Renal cortical epithelial cell (primary cell): ENCODE data around the gene SUMO2. TPM values are rescaled to one million over a fixed set of nuclear protein-coding genes. Genes with fewer than 3 reads are reported as not detected.
"Not testable (repeated sequence)": the region's sequence is repeated elsewhere in the genome, so short reads cannot be mapped to it uniquely, and the experiment has no call there.

Experiments used
- DNase-seq: peaks from one replicate; pipeline ENCODE4 v3.0.0-alpha.2; 2011; ENCODE audit warnings: low read depth
- total RNA-seq: library from RNA; depleted of rRNA; stranded (reverse); fragments of >200 nt; gene quantifications from 2 replicates; pipeline ENCODE4 v1.2.3, GENCODE V29; 2014

SUMO2 gene
- 96.6 and 151 TPM in 2 replicates for total RNA-seq

DNA sequence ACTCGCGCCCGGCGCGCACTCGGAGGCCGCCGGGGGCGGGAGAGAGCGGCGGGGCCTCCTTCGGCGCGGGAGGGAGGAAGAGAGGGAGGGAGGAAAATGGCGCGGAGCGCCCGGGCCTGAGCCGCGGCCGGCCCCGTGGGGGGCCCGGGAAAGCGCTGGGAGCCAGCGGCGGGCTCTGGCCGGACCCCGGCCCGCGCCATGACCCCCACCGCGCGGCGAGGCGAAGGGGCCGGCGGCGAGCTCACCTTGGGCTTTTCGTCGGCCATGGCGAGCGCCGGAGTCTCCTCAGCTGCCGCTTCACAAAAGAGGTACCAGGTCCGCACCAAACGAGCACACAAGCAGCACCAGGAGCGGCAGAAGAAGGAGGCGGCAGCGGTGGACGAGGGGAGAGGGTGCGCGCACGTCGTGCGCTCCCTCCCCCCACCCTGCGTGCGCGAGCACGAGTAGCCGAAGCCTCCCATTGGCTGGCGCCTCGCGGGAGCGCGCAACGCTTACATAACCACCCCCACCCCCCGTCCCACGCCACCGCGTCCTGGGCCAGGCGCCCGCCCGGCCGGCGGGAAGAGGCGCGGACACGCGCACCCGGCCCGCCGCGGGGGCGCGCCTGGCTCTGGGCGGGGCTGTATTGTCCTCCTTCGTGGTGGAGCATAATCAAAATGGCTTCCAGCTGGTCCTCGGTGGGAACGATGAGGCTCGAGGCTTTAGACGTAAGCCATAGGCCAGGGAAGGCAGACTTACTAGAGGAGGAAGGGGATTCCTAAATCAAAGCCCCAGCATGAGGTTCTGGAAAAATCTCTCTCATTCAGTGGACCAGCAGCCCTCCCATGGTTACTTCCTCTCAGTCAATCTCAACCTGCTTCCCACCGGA lies at the start of gene SUMO2:
Gene SUMO2, minus strand, starts transcription at position 391 of the 868 bp plus-strand sequence. Its CDS starts 125 bp downstream, at position 266.
- DNase-seq = peak; percentile 77

DNA sequence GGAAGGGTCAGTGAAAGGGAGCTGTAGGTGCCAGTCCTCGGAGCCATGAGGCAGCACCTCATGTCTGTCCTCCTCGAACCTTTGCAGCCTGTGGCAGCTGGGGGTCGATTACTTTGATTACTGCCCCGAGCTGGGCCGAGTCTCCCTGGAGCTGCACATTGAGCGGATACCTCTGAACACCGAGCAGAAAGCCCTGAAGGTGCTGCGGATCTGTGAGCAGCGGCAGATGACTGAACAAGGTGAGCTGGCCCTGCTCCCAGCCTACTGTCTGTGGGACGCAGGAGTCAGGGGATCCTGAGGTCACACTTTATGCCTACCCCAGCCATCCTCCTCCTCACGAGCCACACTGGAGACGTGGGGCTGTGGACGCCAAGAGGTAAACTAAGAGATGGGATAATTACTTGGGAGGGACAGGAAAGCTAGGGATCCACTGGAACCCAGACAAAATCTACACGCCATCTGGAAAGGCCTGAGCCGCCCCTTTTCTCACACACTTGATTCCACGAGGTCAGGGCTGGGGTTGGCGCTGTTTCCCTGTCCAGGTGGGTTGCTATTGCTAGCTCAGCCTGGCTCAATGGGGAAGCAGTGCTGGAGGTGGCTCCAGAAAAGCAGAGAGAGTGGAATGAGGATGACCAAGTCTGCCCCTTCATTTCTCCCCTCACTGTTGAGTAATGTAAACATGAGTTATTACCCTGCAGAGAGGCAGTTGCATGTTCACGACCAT lies 49.1 kb upstream of the SUMO2 start:
- DNase-seq = no peak

DNA sequence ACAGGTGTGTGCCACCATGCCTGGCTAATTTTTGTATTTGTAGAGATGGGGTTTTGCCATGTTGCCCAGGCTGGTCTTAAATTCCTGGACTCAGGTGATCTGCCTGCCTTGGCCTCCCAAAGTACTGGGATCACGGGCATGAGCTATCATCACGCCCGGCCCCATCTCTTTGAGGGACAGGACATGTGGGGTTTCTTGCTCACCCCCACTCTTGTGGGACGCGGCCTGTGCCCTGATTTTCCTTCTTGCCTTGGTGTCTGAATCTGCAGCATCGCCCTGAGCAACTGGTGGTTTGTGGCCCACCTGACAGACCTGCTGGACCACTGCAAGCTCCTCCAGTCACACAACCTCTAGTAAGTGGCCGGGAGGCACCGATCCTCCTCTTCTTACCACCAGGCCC lies 48.3 kb upstream of the SUMO2 start:
- no peak for DNase-seq

DNA sequence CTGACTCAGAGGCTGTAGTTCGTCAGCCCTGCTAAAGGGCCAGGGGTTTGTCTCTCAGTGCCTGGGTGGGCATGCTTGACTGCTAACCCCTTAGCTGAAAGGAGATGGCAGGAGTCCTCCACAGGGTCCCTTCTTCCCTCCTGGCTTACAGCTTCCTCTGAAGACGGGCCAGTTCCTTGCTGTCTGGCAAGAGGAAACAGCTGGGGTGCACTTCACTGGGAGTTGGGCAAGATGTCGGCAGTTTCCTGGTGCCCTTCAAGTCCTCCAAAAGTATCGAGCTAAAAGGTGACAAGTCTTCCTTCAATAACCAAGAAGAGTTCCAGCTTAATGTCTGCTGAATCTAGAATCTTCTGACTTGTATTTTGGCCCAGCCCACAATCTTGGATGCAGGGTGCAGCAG lies 46.1 kb upstream of the SUMO2 start:
- DNase-seq = no peak

DNA sequence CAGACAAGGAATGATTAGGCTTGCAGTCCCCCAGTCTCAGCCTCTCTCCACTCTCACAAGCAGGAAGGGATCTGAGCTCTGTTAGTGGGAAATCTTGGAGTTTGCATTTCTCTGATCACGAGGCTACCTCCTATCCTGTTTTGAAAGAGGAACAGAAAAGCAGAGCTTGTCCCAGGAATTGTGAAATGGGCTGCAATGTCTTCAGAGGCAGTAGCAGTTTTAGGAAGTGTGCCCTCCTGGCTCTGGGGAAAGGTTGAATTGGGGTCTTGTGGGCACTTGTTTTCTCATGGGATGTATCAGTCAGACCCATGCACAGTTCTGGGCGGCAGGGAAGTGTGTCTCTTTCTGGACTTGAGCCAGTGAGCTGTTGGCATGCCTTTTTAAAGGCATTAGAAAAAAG lies 45.5 kb upstream of the SUMO2 start:
- no peak for DNase-seq

DNA sequence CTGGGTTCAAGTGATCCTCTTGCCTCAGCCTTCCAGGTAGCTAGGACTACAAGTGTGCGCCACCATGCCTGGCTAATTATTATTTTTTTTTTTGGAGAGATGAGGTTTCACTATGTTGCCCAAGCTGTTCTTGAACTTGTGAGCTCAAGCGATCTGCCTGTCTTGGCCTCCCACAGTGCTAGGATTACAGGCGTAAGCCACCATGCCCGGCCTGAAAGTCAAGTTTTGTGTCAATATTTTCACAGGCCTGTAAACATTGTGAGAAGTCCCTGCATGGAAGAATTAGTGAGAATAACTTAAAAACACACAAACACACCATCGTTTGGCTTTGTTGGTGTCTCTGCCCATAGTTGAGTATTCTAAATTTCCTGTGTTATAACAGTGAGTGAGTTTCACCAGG lies 45.0 kb upstream of the SUMO2 start:
- no peak for DNase-seq

DNA sequence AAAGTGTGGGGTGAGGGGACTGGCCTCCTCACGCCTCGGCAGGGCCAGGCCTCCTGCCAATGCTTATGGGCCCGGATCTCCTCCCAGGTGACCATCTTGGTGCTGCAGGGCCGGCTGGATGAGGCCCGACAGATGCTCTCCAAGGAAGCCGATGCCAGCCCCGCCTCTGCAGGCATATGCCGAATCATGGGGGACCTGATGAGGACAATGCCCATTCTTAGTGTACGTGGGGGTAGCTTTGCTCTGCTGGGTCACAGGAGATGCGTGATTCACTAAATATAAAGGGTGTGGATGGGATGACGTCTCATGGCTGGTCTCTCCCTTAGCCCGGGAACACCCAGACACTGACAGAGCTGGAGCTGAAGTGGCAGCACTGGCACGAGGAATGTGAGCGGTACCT lies 42.3 kb upstream of the SUMO2 start:
- DNase-seq = no peak

DNA sequence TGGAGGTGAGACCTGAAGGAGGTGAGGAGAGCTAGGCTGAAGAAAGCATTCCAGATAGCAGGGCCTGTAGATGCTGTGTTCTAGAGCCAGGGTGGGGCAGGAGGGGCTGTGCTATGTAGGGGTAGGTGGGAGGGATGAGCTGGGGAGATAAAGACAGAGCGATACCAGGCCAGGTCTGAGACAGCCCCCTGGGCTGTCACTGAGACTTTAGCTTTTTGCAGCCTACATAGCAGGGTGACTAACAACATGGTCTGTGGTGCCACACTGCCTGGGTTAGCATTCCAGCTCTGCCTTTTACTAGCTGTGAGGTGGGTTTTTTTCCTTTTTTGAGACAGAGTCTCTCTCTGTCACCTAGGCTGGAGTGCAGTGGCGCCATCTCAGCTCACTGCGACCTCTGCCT lies 37.1 kb upstream of the SUMO2 start:
- no peak for DNase-seq

DNA sequence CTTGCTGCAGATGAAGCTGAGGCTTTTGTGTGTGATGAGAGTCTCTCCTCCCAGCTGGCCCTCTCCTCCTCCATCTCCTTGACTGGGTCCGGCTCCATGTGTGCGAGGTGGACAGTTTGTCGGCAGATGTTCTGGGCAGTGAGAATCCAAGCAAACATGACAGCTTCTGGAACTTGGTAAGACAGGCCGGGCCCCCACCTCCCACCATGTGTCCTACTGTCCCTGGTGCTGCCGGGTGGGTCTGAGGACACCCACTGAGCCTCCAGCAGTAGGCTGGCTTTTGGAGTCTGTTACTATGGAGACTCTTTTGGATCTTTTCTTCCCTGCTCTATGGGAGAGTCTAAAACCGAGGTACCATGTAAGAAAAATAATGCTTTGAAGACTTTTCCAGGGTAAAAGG lies 35.4 kb upstream of the SUMO2 start:
- DNase-seq = no peak

DNA sequence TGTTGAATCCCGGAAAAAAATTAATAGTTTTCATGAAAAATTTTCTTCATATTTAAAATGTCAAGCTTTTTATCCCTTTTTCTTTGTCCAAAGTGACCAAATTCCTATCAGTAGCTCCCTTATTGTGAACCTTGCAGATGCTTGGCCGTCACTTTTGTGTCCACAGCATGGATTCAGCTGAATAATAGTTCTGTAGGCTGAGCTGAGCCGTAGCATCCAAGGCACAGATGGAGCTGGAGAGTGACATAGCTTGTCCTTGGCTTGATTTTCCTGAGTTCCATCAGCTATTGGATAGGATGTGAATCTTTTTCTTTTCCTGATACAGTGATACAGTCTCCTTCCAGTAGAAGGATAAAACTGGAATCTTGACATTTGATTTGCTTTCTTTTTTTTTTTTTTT lies 26.3 kb upstream of the SUMO2 start:
- no peak for DNase-seq

DNA sequence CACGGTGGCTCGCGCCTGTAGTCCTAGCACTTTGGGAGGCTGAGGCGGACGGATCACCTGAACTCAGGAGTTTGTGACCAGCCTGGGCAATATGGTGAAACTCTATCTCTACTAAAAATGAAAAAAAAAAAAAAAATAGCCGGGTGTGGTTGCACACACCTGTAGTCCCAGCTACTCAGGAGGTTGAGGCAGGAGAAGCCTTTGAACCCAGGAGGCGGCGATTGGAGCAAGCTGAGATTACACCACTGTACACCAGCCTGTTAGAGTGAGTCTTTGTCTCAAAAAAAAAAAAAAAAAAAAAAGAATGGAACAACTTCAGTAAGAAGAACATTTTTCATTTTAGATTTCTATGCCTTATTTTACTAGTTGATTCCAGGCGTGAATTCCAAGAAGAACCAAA lies 25.4 kb upstream of the SUMO2 start:
- DNase-seq = no peak

DNA sequence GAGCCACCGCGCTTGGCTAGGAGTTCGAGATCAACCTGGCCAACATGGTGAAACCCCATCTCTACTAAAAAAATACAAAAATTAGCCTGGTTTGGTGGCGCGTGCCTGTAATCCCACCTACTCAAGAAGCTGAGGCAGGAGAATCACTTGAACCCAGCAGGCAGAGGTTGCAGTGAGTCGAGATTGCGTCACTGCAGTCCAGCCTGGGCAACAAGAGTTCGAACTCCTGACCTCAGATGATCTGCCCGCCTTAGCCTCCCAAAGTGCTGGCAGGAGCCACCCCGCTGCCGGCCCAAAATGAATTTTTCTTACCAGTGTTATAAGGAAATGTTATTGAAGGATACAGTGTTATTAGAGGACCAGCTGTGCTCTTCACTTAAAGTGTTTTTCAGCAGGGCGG lies 25.0 kb upstream of the SUMO2 start:
- no peak for DNase-seq

DNA sequence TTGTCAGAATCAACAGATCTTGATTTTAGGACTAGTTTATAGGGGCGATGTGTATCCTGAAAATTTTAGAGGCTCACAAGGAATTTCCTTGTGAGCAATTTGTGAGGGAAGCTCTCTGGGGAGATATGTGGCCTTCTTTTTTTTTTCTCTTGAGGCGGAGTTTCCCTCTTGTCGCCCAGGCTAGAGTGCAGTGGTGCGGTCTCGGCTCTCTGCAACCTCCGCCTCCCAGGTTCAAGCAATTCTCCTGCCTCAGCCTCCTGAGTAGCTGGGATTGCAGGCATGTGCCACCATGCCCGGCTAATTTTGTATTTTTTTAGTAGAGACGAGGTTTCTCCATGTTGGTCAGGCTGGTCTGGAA lies 24.3 kb upstream of the SUMO2 start:
- DNase-seq = not testable (repeated sequence)

DNA sequence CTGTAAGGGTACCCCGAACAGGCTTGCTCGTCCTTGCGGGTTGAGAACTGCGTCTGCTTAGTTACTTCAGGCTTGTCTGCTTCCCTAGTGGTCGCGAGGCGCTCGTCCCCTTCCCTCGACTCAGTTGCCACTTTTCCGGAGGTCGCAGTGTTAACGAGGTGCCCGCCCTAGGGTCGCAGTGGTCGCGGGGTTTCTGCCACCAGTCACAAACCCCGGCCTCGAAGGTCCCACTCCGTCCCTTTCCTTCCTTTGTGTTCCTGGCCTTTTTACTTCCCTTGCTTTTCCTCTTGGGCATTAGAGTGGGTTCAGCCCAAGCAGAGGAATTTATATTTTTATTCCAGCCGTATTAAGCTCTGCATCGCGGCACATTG lies 23.0 kb upstream of the SUMO2 start:
- no peak for DNase-seq

DNA sequence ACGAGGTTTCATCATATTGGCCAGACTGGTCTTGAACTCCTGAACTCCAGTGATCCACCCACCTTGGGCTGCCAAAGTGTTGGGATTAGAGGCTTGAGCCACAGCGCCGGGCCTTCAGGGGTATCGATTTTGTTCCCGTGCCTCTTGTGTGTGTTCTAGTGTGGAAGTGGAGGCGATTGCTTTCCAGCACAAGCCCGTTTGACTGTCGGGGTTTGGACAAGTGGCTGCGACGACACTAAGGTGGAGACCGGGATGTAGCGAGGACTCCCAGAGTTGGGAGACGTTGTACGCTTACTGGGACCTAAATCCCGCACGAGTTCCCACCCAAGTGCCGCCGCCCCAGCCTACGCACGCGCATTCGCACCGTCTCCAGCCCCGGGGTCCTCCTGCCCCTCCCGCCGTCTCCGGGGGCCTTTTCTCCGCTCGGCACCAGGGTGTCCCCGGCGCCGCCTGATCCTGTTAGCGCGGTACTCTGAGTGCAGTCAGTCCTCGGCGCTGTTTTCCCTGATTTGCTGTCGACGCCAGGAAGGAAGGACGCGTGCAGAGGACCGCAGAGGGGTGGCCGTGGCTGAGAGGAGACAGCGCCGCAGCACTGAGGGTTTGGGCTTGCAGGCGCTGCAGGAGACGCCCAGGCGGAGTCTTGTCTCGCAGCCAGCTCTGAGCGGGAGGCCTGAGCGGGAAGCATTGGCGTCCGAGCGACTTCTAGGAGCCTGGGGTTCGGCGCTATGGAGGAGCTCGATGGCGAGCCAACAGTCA lies 22.5 kb upstream of the SUMO2 start, which contains the start of gene NUP85:
Gene NUP85, plus strand, starts transcription at position 643 of the 756 bp plus-strand sequence. Its CDS starts 83 bp downstream, at position 726.
- DNase-seq = peak; percentile 80

DNA sequence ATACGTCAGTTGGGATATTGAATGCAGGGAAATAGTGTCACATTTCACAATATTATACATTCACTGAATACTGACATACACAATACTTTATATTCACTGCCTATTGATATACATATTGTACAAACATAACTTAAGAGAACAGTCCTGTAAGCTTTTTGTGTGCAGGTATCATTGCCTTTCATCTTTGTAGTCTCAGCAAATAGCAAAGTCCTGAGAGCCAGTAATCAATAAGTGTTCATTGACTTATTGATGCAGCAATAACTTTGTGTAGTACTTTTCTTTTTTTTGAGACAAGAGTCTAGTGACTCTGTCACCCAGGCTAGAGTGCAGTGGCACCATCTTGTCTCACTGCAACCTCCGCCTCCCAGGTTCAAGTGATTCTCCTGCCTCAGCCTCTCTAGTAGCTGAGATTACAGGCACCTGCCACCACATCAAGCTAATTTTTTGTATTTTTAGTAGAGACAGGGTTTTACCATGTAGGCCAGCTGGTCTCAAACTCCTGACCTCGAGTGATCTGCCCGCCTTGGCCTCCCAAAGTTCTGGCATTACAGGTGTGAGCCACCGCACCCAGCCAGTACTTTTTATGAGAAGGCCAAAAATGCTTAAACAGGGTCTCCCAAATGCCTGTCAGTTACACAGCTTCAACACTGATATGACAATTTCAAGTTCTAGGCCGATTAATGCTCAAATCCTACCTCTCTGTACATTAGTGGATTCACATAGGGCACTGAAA lies 17.3 kb upstream of the SUMO2 start:
- DNase-seq = no peak

DNA sequence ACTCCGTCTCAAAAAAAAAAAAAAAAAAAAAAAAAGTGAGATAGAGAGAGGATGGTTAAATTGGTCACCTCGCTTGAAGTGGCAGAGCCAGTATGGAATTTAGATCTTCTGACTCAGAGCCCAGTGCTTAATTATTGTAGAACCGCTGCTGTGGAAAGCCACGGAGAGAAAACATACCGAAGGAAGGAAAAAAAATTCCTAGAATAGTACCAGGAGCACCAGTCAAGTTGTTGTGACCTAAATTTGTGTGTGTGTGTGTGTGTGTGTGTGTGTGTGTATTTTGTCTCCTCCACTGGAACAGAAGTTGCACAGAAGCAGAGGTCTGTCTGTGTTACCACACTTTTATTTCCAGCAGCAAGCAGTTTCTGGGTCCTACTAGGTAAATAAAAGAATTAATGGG lies 12.1 kb upstream of the SUMO2 start:
- peak; percentile 82 for DNase-seq

DNA sequence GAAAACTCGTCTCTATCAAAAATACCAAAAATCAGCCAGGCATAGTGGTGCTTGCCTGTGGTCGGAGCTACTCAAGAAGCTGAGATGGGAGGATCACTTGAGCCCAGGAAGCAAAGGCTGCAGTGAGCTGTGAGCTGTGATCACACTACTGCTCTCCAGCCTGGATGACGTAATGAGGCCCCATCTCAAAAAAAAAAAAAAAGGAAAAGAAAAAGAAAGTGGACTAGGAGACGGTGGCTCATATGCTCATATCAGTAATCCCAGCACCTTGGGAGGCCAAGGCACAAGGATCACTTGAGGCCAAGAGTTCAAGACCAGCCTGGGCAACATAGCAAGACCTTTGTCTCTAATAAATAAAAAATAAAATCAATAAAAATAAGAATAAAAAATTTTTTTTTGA lies 8.8 kb upstream of the SUMO2 start:
- peak; percentile 49 for DNase-seq

DNA sequence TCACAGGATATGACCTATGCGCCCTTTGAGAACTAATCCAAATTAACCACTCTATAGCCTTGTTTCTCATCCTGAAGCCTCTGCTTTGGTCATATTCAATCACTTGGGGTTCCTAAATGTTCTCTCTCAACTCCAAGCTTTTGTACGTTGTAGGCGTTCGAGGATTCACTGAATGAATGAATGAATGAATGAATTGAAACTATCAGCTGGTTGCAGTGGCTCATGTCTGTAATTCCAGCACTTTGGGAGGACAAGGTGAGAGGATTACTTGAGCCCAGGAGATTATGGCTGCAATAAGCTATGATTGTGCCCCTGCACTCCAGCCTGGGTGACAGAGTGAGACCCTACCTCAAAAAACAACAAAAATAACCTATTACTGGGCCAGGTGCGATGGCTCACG lies 5.9 kb upstream of the SUMO2 start:
- DNase-seq = no peak

DNA sequence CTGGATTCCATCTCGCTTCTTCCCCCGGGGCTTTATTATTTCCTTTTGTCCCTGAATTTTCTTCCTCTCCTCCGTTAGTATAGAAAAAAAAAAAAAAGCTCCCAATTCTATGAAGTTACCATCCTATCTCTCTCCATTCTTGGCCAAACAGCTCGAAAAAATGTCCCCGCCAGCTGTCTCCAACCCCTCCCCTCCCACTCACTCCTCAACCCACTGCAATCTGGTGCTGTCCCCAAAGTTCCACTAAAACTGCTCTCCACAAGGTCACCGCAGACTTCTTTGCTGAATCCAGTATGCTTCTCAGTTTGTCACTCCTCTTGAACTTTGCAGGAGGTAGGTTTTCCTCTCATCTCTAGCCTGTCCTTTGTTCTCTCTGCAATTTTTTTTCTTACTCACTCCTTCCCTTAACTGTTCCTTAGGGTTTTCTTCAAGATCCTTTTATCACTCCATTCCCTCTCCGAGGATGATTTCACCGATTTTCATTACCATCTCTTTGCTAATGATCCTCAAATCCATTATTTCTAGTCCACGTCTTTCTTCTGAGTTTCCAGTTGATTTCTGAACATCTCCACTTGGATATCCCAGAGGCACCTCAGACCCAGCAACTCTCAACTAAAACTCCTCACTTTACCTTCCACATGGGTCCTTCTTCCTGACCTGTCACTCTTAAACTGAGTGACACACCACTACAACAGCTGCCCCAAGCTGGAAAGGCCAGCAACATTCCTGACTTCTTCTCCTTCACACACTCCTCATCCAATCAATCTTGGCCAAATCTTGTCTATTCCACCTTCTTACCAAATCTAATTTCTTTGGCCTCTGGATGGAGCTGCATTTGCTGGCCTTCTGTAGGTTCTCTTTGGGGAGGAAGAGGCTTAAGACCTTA lies 1.5 kb upstream of the SUMO2 start:
- no peak for DNase-seq

DNA sequence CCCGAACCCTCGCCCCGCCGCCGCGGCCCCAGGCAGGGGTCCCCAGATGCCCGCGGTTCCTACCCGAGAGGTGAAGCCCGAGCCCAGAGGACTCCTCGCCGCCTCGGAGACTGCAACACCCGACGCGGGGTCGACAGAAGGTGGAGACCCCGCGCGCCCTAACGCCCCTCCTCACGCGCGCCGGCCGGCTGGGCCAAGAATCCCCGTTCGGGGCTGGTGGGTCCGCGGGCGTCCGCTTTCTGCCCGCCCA lies 515 bp downstream of the SUMO2 start:
- DNase-seq = no peak
